DLD1 (cell line): Measurements from ENCODE around the gene HIVEP2.

Experiments used
- in situ Hi-C: cut with HindIII; loops from 2 replicates; pipeline ENCODE4 v1.10.0; 2017; ENCODE audit warnings: low sequenced_read_pairs

HIVEP2 gene

DNA sequence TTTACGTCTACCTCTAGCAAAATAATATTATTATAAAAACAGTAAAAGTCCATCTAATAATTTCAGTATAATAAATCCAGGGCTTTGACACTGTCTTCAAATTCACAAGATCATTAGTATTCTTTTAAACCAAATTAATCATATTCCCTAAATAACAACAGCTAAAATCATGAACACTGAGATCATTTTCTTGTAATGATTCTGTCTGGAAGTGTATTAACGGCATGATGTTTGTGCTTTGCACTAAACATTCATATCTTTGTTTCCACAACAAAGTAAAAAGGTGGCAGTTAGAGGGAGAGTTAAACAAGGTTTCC is 18.8 kb downstream of the HIVEP2 start:
- in situ Hi-C loops: no loop called here

DNA sequence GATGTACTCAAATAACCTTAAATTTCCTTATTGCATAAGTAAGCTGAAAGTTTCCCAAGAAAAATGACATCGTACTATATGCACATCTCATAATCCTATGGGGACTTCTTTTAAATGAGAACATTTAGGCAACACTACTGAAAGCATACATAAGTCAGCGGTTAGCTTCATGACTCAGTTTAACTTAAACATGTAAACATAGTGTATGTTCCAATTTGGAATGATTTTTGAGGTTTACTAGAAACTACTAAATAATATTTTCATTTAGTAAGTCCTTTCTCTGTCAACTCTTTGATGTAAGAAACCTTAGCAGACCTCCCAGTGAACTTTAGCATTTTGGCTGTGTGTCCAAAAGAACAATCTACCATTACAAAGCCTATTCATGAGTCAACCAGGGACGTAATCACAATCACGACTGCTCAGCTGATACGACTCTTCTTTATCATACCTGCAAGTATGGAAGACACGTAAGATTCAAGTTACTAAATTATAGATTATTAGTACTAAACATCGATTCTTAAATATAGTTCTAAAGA is 19.3 kb downstream of the HIVEP2 start:
- in situ Hi-C loops: no loop called here

DNA sequence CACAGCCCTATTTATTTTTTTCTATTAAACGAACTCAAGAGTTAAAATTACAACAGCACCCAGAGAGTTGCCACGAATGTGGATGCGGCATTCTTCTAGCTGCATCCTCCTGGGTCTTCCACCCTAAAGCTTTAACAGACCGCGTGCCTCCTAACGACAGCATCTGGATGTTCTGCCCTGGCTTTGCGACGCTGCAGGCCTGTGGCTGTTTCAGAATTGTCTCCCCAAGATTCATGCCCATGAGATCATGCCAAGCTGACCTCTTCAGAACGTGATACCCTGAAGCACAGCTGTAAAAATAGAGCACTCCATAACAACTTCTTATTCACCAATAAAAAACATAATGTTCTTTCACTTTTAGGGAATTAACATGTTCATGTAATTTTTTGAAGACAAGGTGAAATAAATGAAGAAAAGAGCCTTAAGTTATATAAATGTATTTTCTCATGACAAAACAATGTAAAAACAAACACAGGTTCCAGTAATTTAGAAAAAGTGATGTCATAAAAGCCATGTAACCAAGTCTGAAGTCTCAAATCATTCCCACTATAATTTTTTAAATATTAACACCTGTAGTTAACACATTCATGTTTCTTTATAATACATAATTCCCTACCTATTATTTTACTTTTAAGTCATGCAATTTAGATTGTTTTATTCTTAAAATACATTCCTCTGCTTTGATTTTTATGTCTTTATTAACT is 26.5 kb downstream of the HIVEP2 start:
- in situ Hi-C loops: no loop called here

DNA sequence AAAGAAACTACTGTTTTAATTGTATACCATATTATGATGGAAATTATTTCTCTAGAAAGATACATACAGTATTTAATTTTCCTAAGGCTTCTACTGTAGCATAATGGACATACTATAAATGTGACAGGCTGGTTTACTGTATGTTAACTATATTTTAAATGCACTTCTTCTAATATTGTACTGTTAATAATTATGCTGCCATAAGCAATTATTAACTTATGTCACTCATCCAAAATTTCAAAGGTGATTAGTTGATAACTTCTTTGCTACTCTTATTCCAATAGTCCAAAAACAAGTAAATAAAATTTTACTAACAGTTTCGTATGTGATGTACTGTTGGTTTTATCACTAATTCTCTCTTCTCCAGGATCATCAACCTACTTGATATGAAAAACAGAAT is 28.1 kb downstream of the HIVEP2 start:
- in situ Hi-C loops: no loop called here

GRCh38 chr6:142914937-142915697 is 29.9 kb downstream of the HIVEP2 start:
- in situ Hi-C loops: no loop called here

DNA sequence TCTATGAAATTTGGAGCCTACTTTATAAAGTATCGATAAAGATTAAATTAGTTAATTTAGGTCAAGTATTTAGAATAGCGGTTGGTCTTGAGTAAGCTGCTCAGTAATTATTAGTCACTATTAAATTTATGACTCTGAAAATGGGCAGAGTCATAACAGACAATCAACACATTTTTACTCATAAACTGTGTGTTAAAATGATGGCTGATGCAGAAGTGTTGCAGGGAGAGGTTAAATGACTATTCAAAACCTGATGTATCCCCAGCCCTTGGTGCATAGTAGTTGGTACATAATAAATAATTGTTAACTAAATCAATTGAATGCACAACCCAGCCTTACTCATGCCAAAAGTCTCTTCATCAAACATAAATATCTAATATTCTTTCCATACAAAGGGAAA is 30.6 kb downstream of the HIVEP2 start:
- in situ Hi-C loops: no loop called here

- in situ Hi-C loops: no loop called here
These were observed 31.4 kb downstream of the HIVEP2 start for GRCh38 chr6:142913511-142914047.

DNA sequence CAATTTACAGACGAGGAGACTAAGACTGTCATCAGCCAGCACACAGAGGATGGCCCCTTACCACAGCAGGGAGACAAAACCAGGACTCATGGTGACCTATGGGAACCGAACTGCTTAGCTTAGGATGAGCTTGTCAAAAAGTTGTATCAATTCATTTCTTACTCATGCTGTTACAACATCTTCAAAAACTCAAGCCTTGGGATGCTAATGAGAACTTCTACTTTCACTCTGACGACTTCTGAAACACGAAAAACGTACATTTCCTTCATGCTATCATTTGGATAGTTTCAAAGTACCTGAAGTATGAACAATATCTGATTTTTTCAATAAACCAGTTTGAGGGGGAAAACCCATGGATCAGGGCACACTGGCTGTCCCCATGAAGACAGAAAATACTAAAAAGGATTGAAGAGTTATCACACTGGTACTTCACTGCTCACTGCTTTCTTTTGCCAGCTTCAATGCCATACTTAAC is 31.9 kb downstream of the HIVEP2 start:
- in situ Hi-C loops: no loop called here

DNA sequence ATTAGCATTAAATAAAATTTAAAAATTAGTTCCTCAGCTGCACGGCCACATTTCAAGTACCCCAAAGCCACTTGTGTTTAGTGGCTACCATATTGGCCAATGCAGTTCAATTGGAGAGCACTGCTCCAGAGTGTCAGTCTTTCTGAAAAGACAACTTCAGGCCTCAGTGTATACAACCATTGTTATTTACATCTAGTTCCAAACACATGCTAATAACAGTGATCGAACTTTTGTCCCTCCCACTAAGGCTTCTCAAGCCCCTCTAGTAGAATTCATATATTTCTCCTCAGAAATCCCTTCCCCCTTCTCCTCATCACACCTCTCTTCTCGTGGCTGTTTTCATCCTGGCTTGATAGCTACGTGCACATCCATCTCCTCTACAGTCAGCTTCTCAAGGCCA is 32.9 kb downstream of the HIVEP2 start:
- in situ Hi-C loops: no loop called here

DNA sequence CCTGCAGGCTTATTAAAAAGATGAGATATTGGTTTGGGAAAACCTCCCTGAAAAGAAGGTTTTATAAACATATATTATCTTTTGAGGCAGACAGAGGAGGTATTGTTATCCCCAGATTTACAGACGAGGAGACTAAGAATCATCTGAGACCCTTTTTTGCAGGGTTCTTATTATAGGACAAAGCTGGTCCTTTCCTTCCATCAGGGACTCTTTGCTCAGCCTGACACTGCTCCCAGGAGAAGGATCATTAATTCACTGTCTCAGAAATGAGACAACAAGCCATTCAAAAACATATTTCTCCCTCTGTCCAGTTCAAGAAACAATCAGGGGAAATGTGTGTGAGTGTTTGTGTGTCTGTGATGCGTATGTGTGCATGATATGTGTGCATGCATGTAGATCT is 33.5 kb downstream of the HIVEP2 start:
- in situ Hi-C loops: no loop called here

DNA sequence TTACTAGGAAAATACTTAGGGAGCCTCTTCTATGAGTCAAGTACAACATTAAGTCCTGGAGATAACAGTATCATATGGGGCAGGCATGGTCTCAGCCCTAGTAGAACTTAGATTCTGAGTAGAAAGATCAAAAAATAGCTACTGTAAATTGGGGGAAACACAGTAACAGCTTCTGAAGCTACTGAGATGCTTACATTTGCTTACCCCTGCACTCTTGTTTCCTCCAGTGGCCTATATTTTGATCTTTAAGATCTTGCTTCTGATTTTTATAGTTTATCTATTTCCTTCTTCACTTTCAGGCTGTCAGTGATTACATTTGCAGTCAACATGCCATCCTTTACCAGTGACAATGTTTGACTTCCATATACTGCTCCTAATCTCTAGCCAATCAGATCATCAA is 35.3 kb downstream of the HIVEP2 start:
- in situ Hi-C loops: no loop called here

DNA sequence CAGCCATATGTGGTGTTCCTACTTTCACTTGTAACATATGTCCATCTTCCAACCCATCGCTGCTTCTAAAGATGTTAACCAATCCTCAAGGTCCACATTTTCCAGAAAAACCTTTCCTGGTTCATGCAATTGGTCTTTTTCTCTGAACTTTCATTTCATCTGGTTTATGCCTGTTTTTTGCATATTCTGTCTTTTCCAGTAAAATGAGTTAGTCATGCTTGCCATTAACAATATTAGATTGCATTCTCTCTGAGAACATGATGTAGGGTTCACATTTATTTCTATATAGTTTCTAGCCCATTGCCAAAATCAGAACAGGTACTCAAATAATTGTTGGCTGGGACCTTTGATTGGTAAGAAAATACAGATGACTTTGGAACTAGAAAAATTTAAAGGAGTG is 36.7 kb downstream of the HIVEP2 start:
- in situ Hi-C loops: no loop called here

GRCh38 chr6:142907544-142907943 is 37.4 kb downstream of the HIVEP2 start:
- in situ Hi-C loops: no loop called here

DNA sequence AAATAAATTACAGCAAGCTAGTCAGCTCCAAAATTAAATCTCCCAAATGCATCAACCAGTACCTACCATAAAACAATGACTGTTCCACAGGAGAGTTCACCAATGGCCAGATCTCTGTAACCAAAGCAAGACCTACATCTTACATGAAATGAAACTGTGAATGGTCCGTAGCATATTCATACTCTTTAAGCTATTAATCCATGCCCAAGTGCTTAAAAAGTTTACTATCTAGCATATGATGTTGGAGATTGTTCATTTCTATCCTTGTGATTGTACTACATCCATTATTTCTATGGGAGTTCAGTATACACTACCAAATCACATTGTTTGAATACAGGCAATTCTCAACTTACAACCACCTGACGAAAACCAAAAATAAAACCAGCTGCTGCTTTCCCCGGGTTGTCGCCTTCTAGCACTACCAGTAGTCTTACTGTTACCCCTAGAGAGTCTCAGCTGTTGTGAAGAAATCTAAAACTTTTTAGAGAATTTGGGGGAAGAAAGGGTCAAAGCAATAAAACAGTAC is 38.0 kb downstream of the HIVEP2 start:
- in situ Hi-C loops: no loop called here

GRCh38 chr6:142903812-142904211 is 41.2 kb downstream of the HIVEP2 start:
- in situ Hi-C loops: no loop called here

DNA sequence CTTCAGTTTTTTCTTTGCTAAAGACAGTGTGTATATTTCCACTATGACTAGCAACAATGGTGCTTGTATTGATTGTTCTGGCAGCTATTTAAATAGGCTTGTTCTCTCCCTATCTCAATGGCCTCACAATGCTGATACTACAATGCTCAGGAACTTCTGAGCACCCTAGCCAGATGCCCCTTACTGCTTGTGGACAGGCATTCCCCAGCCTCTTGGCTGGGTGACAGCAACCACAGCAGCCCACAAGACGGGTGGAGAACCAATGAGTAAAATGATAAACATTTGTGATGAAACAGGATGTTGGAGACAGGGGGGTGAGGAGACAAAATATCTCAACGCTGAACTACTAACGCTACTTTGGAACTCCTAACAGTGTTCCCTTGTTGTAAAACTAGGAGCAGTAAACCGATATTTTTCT is 42.3 kb downstream of the HIVEP2 start:
- in situ Hi-C loops: no loop called here

GRCh38 chr6:142901611-142902010 is 43.4 kb downstream of the HIVEP2 start:
- in situ Hi-C loops: no loop called here

DNA sequence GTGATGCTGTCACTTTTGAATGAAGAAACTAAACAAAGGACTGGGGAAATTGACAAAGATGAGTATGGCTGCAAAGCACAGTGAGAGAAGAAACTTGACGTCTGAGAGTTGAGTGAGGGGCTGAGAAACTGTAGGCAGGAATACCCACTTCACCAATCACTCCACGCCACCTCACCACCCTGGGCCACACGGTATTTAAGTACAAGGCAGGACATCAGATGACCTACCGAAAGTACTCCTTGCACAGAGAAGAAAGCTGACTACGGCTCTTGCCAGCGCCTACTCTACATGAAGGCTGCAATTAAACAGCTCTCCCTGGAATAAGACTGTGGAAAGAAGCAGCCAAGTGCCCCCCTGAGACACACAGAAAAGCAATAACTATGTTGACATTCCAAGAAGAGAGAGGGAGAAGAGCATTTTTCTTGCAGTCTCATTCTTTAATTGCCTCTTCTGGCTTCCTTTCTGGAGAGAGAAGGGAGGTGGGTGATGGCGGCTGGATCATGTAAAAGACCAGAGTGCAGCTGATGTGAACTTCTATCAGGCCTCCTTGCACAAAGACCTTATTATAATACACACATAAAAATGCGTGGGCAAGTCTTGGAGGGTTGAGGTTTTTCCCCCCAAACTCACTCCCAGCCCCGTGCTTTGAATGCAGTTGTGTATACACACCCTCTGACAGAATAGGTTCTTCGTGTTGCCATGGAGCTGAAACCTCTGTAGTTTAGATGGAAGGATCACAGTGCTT is 44.6 kb downstream of the HIVEP2 start:
- in situ Hi-C loops: no loop called here

GRCh38 chr6:142898927-142899895 is 45.8 kb downstream of the HIVEP2 start:
- in situ Hi-C loops: no loop called here

GRCh38 chr6:142897659-142898058 is 47.3 kb downstream of the HIVEP2 start:
- in situ Hi-C loops: no loop called here
